GM12892 (cell line): ENCODE measurements around the gene SPATA13.

Source experiments
- DNase-seq: peaks from one replicate; pipeline ENCODE4 v3.0.0; 2011; ENCODE audit not compliant: insufficient read length
- FAIRE-seq: peaks from 2 replicates; lab custom pipeline; 2011; peaks lifted over from hg19 to GRCh38; lab: Jason Lieb, UNC
- POLR2A ChIP-seq: IDR thresholded peaks from 2 replicates; pipeline ENCODE4 v1.6.1; 2011; ENCODE audit warnings: low read depth, low read length, control low read depth
- POLR2AphosphoS5 ChIP-seq: IDR thresholded peaks from 2 replicates; pipeline ENCODE4 v1.6.1; 2011; ENCODE audit warnings: low read depth, low read length, control low read depth
- TAF1 ChIP-seq: IDR thresholded peaks from 2 replicates; pipeline ENCODE4 v1.6.1; 2011; ENCODE audit warnings: low read depth, mild to moderate bottlenecking, control low read depth, low read length, borderline replicate concordance

The SPATA13 gene

GRCh38 chr13:24159357-24159756 is 1.2 kb upstream of the SPATA13 start:
- no peak for TF ChIP-seq POLR2AphosphoS5
- no peak for TF ChIP-seq TAF1

GRCh38 chr13:24161010-24161775 is 673 bp downstream of the SPATA13 start:
- no peak for FAIRE-seq
- TF ChIP-seq TAF1 (no peak), POLR2AphosphoS5 (no peak), POLR2A (no peak)
- peak; percentile 43 for DNase-seq

More at GRCh38 chr13:24159357-24159756, 1.2 kb upstream of the SPATA13 start:
- DNase-seq = no peak
- FAIRE-seq = no peak

GRCh38 chr13:24161980-24162525 is 1.5 kb downstream of the SPATA13 start:
- TF ChIP-seq TAF1 (no peak), POLR2AphosphoS5 (no peak), POLR2A (no peak)
- DNase-seq = no peak
- FAIRE-seq = no peak

GRCh38 chr13:24162604-24163003 is 2.1 kb downstream of the SPATA13 start:
- no peak for TF ChIP-seq POLR2A
- DNase-seq (no peak), FAIRE-seq (no peak)

- FAIRE-seq = no peak
Observed at GRCh38 chr13:24165746-24166145, 5.2 kb downstream of the SPATA13 start.

GRCh38 chr13:24166561-24166960 is 6.0 kb downstream of the SPATA13 start:
- FAIRE-seq (no peak), DNase-seq (no peak)
- TF ChIP-seq TAF1 = no peak
- no peak for TF ChIP-seq POLR2AphosphoS5
- no peak for TF ChIP-seq POLR2A

More at GRCh38 chr13:24165746-24166145, 5.2 kb downstream of the SPATA13 start:
- no peak for DNase-seq
- no peak for TF ChIP-seq TAF1
- no peak for TF ChIP-seq POLR2A
- TF ChIP-seq POLR2AphosphoS5 = no peak

- TF ChIP-seq POLR2AphosphoS5 = no peak
- no peak for TF ChIP-seq POLR2A
- no peak for TF ChIP-seq TAF1
- FAIRE-seq = no peak
- no peak for DNase-seq
Observed at GRCh38 chr13:24167666-24168391, 7.3 kb downstream of the SPATA13 start.

GRCh38 chr13:24168392-24168750 is 7.9 kb downstream of the SPATA13 start:
- no peak for TF ChIP-seq POLR2AphosphoS5
- no peak for TF ChIP-seq POLR2A
- no peak for TF ChIP-seq TAF1
- DNase-seq (no peak), FAIRE-seq (no peak)

GRCh38 chr13:24168979-24169378 is 8.5 kb downstream of the SPATA13 start:
- FAIRE-seq (no peak), DNase-seq (no peak)
- no peak for TF ChIP-seq POLR2AphosphoS5
- TF ChIP-seq POLR2A = no peak
- TF ChIP-seq TAF1 = no peak

GRCh38 chr13:24172071-24172470 is 11.6 kb downstream of the SPATA13 start:
- FAIRE-seq = no peak
- TF ChIP-seq POLR2A (no peak), TAF1 (no peak), POLR2AphosphoS5 (no peak)

GRCh38 chr13:24173795-24174194 is 13.3 kb downstream of the SPATA13 start:
- TF ChIP-seq POLR2A (no peak), POLR2AphosphoS5 (no peak), TAF1 (no peak)
- DNase-seq (no peak), FAIRE-seq (no peak)

More at GRCh38 chr13:24172071-24172470, 11.6 kb downstream of the SPATA13 start:
- DNase-seq = no peak
